Astrocyte (in vitro differentiated cells and primary cell): ENCODE data around the gene EXOSC5. TPM values are rescaled to one million over a fixed set of nuclear protein-coding genes. Genes with fewer than 3 reads are reported as not detected.

ENCODE experiments used
- DNase-seq: peaks from one replicate; pipeline ENCODE4 v3.0.0-alpha.2; 2010; ENCODE audit warnings: low read depth
- FAIRE-seq: peaks from 2 replicates; lab custom pipeline; 2011; peaks lifted over from hg19 to GRCh38; lab: Jason Lieb, UNC
- H2AFZ ChIP-seq: 2 replicates; pipeline ENCODE4 v1.6.0; 2012; ENCODE audit warnings: low read depth, low read length, inconsistent platforms
- H3K27ac ChIP-seq: 2 replicates; pipeline ENCODE4 v1.5.1; 2011; ENCODE audit warnings: low read depth, low read length, inconsistent platforms
- H3K27me3 ChIP-seq: 2 replicates; pipeline ENCODE4 v1.6.0; 2011; ENCODE audit warnings: low read length, inconsistent platforms; ENCODE audit not compliant: insufficient read depth
- H3K36me3 ChIP-seq: 2 replicates; pipeline ENCODE4 v1.5.1; 2011; ENCODE audit warnings: low read length, inconsistent platforms; ENCODE audit not compliant: insufficient read depth
- H3K4me1 ChIP-seq: 2 replicates; pipeline ENCODE4 v1.5.1; 2011; ENCODE audit warnings: low read length, inconsistent platforms; ENCODE audit not compliant: insufficient read depth
- H3K4me2 ChIP-seq: 2 replicates; pipeline ENCODE4 v1.6.0; 2012; ENCODE audit warnings: low read length, inconsistent platforms
- H3K4me3 ChIP-seq: 2 replicates; pipeline ENCODE4 v1.5.1; 2011; ENCODE audit warnings: low read depth, mild to moderate bottlenecking, low read length, inconsistent platforms; ENCODE audit not compliant: insufficient read depth
- H3K79me2 ChIP-seq: 2 replicates; pipeline ENCODE4 v1.6.0; 2012; ENCODE audit warnings: mild to moderate bottlenecking, low read length, inconsistent platforms; ENCODE audit not compliant: insufficient read depth
- H3K9ac ChIP-seq: 2 replicates; pipeline ENCODE4 v1.6.0; 2012; ENCODE audit warnings: mild to moderate bottlenecking, low read length, inconsistent platforms
- H3K9me3 ChIP-seq: 2 replicates; pipeline ENCODE4 v1.5.1; 2012; ENCODE audit warnings: low read depth, mild to moderate bottlenecking, low read length, inconsistent platforms; ENCODE audit not compliant: insufficient read depth
- H4K20me1 ChIP-seq: 2 replicates; pipeline ENCODE4 v1.6.0; 2012; ENCODE audit warnings: low read length, inconsistent platforms; ENCODE audit not compliant: insufficient read depth
- H3K27ac Mint-ChIP-seq: one replicate; pipeline ENCODE4 v1.8.0; 2021; ENCODE audit warnings: mild to moderate bottlenecking, mixed read lengths; ENCODE audit not compliant: unreplicated experiment
- H3K27me3 Mint-ChIP-seq: one replicate; pipeline ENCODE4 v1.8.0; 2021; ENCODE audit warnings: low read depth, mixed read lengths; ENCODE audit not compliant: unreplicated experiment
- H3K36me3 Mint-ChIP-seq: one replicate; pipeline ENCODE4 v1.8.0; 2021; ENCODE audit warnings: low read depth, mixed read lengths; ENCODE audit not compliant: unreplicated experiment
- H3K4me1 Mint-ChIP-seq: one replicate; pipeline ENCODE4 v1.8.0; 2021; ENCODE audit warnings: low read depth, mixed read lengths; ENCODE audit not compliant: unreplicated experiment
- H3K4me3 Mint-ChIP-seq: one replicate; pipeline ENCODE4 v1.8.0; 2021; ENCODE audit warnings: mild to moderate bottlenecking, moderate library complexity, mixed read lengths; ENCODE audit not compliant: unreplicated experiment
- H3K9me3 Mint-ChIP-seq: one replicate; pipeline ENCODE4 v1.8.0; 2021; ENCODE audit warnings: mild to moderate bottlenecking, mixed read lengths; ENCODE audit not compliant: unreplicated experiment
- CTCF ChIP-seq: IDR thresholded peaks from 2 replicates; pipeline ENCODE4 v1.5.1; 2011; ENCODE audit warnings: low read depth, mild to moderate bottlenecking, inconsistent platforms, low read length, moderate library complexity; ENCODE audit not compliant: insufficient read depth
- EZH2 ChIP-seq: IDR thresholded peaks from 2 replicates; pipeline ENCODE4 v1.6.1; 2012; ENCODE audit warnings: mild to moderate bottlenecking, low read length, inconsistent platforms; ENCODE audit not compliant: insufficient read depth
- total RNA-seq: library from RNA; stranded (reverse); gene quantifications from 2 replicates; pipeline ENCODE4 v1.2.1, GENCODE V29; 2021

EXOSC5 gene
- total RNA-seq, 1 donor from 2014 or later, result 18.3 TPM

- peak overlapping the region; percentile 58 for H3K9ac ChIP-seq
- FAIRE-seq (no peak), DNase-seq (no peak)
- no peaks in the 10 kb centered on the region for H3K9me3 ChIP-seq
- peaks cover 11% of the 10 kb centered on the region for H3K36me3 Mint-ChIP-seq
- no peaks in the 10 kb centered on the region for H3K27me3 ChIP-seq
- H3K27ac ChIP-seq, result no peak overlapping the region
- peak overlapping the region; percentile 52 for H2AFZ ChIP-seq
- H3K27me3 Mint-ChIP-seq, result no peaks in the 10 kb centered on the region
- peak overlapping the region; percentile 80 for H3K4me2 ChIP-seq
- H4K20me1 ChIP-seq, result peaks cover 3% of the 10 kb centered on the region
- peaks cover 14% of the 10 kb centered on the region for H3K4me1 Mint-ChIP-seq
- H3K27ac Mint-ChIP-seq, result peak overlapping the region; percentile 34
- H3K79me2 ChIP-seq, result no peaks in the 10 kb centered on the region
- no peaks in the 10 kb centered on the region for H3K9me3 Mint-ChIP-seq
- peak overlapping the region; percentile 77 for H3K4me3 Mint-ChIP-seq
- TF ChIP-seq EZH2 (no peak), CTCF (no peak)
- H3K36me3 ChIP-seq, result peaks cover 9% of the 10 kb centered on the region
- peaks cover 9% of the 10 kb centered on the region for H3K4me1 ChIP-seq
- no peak overlapping the region for H3K4me3 ChIP-seq
These were observed 30.7 kb upstream of the EXOSC5 start for GRCh38 chr19:41427647-41428480.

- H3K9ac ChIP-seq, result peak within 1 kb of the TSS; percentile 64
- peaks cover 12% of the 10 kb centered on the region for H3K4me1 Mint-ChIP-seq
- H3K27ac Mint-ChIP-seq, result peak within 1 kb of the TSS; percentile 75
- no peak within 1 kb of the TSS for H3K27ac ChIP-seq
- peak within 1 kb of the TSS; percentile 82 for H3K4me3 Mint-ChIP-seq
- no peaks in the 10 kb centered on the region for H4K20me1 ChIP-seq
- DNase-seq, result peak; percentile 22
- H3K79me2 ChIP-seq, result no peaks in the 10 kb centered on the region
- H3K9me3 ChIP-seq, result no peaks in the 10 kb centered on the region
- no peaks in the 10 kb centered on the region for H3K9me3 Mint-ChIP-seq
- peaks cover 9% of the 10 kb centered on the region for H3K4me1 ChIP-seq
- peak within 1 kb of the TSS; percentile 80 for H3K4me2 ChIP-seq
- peaks cover 16% of the 10 kb centered on the region for H3K36me3 Mint-ChIP-seq
- peak within 1 kb of the TSS; percentile 52 for H2AFZ ChIP-seq
- peaks cover 2% of the 10 kb centered on the region for H3K36me3 ChIP-seq
- no peak for FAIRE-seq
- TF ChIP-seq EZH2 (no peak), CTCF (no peak)
- no peaks in the 10 kb centered on the region for H3K27me3 ChIP-seq
- H3K4me3 ChIP-seq, result no peak within 1 kb of the TSS
- no peaks in the 10 kb centered on the region for H3K27me3 Mint-ChIP-seq
These were observed 29.9 kb upstream of the EXOSC5 start, which contains the start of gene B3GNT8 for GRCh38 chr19:41426952-41427646. TSS of gene B3GNT8 (minus strand) at chr19:41427374. CDS start at chr19:41426778, 596 bp downstream.
